ENCODE measurements around the gene C1orf159. TPM values are rescaled to one million over a fixed set of nuclear protein-coding genes. Genes with fewer than 3 reads are reported as not detected.

C1orf159 gene
- total and polyA plus RNA-seq, 10 of the 15 experiments (the other 5 are each of a cell fraction or from before 2014, with no cell fraction given) = 0.11 to 23.4 (median 8.0) TPM

- TF ChIP-seq, protein P1, sequence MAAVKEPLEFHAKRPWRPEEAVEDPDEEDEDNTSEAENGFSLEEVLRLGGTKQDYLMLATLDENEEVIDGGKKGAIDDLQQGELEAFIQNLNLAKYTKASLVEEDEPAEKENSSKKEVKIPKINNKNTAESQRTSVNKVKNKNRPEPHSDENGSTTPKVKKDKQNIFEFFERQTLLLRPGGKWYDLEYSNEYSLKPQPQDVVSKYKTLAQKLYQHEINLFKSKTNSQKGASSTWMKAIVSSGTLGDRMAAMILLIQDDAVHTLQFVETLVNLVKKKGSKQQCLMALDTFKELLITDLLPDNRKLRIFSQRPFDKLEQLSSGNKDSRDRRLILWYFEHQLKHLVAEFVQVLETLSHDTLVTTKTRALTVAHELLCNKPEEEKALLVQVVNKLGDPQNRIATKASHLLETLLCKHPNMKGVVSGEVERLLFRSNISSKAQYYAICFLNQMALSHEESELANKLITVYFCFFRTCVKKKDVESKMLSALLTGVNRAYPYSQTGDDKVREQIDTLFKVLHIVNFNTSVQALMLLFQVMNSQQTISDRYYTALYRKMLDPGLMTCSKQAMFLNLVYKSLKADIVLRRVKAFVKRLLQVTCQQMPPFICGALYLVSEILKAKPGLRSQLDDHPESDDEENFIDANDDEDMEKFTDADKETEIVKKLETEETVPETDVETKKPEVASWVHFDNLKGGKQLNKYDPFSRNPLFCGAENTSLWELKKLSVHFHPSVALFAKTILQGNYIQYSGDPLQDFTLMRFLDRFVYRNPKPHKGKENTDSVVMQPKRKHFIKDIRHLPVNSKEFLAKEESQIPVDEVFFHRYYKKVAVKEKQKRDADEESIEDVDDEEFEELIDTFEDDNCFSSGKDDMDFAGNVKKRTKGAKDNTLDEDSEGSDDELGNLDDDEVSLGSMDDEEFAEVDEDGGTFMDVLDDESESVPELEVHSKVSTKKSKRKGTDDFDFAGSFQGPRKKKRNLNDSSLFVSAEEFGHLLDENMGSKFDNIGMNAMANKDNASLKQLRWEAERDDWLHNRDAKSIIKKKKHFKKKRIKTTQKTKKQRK (IDR thresholded peaks at IDR 0.05; ENCODE audit: low read depth, low read length) = no peak
- TF ChIP-seq POU2F2 (IDR thresholded peaks at IDR 0.05; ENCODE audit: borderline replicate concordance, low read depth, low read length) = peak; percentile 100
- TF ChIP-seq RB1 (IDR thresholded peaks at IDR 0.05; ENCODE audit: borderline replicate concordance) = peak; percentile 86; the same call in 1 of the 2 replicates
- peak; percentile 60 for TF ChIP-seq NKRF (conservative IDR thresholded peaks at IDR 0.05)
- TF ChIP-seq ZBED1 (IDR thresholded peaks at IDR 0.05; ENCODE audit: borderline replicate concordance) = no peak
- no peak for TF ChIP-seq YBX1 (IDR thresholded peaks at IDR 0.05)
- TF ChIP-seq MYC (IDR thresholded peaks at IDR 0.05; ENCODE audit: insufficient read depth, insufficient read length, insufficient replicate concordance, low read length, severe bottlenecking) = no peak
- 0 out of 2 replicates have a peak, but pooled peaks have one; percentile 16 for TF ChIP-seq RELB (IDR thresholded peaks at IDR 0.05; ENCODE audit: low read depth)
- peak in 1 of 2 experiments; percentile 82; a peak in 2 of 3 replicates for TF ChIP-seq EGR1 (IDR thresholded peaks at IDR 0.05; ENCODE audit: borderline replicate concordance in 1 of 2, low read depth in 2 of 2, low read length in 2 of 2)
- no peak for TF ChIP-seq ZZZ3 (IDR thresholded peaks at IDR 0.05; ENCODE audit: control insufficient read depth, insufficient read length, low read depth)
- TF ChIP-seq, protein P2, sequence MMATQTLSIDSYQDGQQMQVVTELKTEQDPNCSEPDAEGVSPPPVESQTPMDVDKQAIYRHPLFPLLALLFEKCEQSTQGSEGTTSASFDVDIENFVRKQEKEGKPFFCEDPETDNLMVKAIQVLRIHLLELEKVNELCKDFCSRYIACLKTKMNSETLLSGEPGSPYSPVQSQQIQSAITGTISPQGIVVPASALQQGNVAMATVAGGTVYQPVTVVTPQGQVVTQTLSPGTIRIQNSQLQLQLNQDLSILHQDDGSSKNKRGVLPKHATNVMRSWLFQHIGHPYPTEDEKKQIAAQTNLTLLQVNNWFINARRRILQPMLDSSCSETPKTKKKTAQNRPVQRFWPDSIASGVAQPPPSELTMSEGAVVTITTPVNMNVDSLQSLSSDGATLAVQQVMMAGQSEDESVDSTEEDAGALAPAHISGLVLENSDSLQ (IDR thresholded peaks at IDR 0.05) = peak; percentile 98
- TF ChIP-seq STAT3 (IDR thresholded peaks at IDR 0.05; ENCODE audit: low read depth, low read length) = no peak
- TF ChIP-seq SREBF2 (IDR thresholded peaks at IDR 0.05; ENCODE audit: low read length) = no peak
- TF ChIP-seq, protein P3, sequence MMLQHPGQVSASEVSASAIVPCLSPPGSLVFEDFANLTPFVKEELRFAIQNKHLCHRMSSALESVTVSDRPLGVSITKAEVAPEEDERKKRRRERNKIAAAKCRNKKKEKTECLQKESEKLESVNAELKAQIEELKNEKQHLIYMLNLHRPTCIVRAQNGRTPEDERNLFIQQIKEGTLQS (IDR thresholded peaks at IDR 0.05; ENCODE audit: borderline replicate concordance, extremely low read depth, low read depth, low read length) = no peak
- no peak for TF ChIP-seq KDM1A (IDR thresholded peaks at IDR 0.05; ENCODE audit: borderline replicate concordance)
- TF ChIP-seq NFXL1 (IDR thresholded peaks at IDR 0.05; ENCODE audit: borderline replicate concordance) = no peak
- TF ChIP-seq SMAD1 (IDR thresholded peaks at IDR 0.05; ENCODE audit: low read depth, partially characterized antibody) = no peak
- no peak for TF ChIP-seq BRCA1 (IDR thresholded peaks at IDR 0.05; ENCODE audit: low read depth, low read length)
These were observed 82.8 kb downstream of the C1orf159 start (continued) for GRCh38 chr1:1033009-1033587.

All from GM12878 (cell line).